Activated CD4-positive, alpha-beta T cell treated with anti-CD3 and anti-CD28 coated beads, Interleukin-2, amount 10 ng/mL, durations not matched to agents 7 days and 5 days (primary cell): ENCODE data around the gene DTWD2. TPM values are rescaled to one million over a fixed set of nuclear protein-coding genes. Genes with fewer than 3 reads are reported as not detected.
"Not testable (repeated sequence)": the region's sequence is repeated elsewhere in the genome, so short reads cannot be mapped to it uniquely, and the experiment has no call there.

Source experiments
- CTCF ChIA-PET: fragments of 350-600 bp; sonication (Branson Sonifier 250); formaldehyde crosslinking; loops from one replicate; lab custom pipeline; 2021; ENCODE audit warnings: antibody characterized with exemption; lab: Charles Lee
- POLR2A ChIA-PET: fragments of 350-600 bp; sonication (Branson Sonifier 250); formaldehyde crosslinking; loops from one replicate; lab custom pipeline; 2021; ENCODE audit warnings: antibody characterized with exemption; lab: Charles Lee
- DNase-seq: peaks from one replicate; pipeline ENCODE4 v3.0.0-alpha.2; 2020
- H3K27ac Mint-ChIP-seq: one replicate; pipeline ENCODE4 v1.8.0; 2021; ENCODE audit warnings: mild to moderate bottlenecking, moderate library complexity, mixed read lengths
- H3K27me3 Mint-ChIP-seq: one replicate; pipeline ENCODE4 v1.8.0; 2021; ENCODE audit warnings: mixed read lengths
- H3K36me3 Mint-ChIP-seq: one replicate; pipeline ENCODE4 v1.8.0; 2021; ENCODE audit warnings: low read depth, mixed read lengths
- H3K4me1 Mint-ChIP-seq: one replicate; pipeline ENCODE4 v1.8.0; 2021; ENCODE audit warnings: mixed read lengths
- H3K4me3 Mint-ChIP-seq: one replicate; pipeline ENCODE4 v1.8.0; 2021; ENCODE audit warnings: mild to moderate bottlenecking, moderate library complexity, mixed read lengths
- H3K9me3 Mint-ChIP-seq: one replicate; pipeline ENCODE4 v1.8.0; 2021; ENCODE audit warnings: mixed read lengths
- total RNA-seq, 2 experiments: library from RNA; stranded (reverse); gene quantifications; one replicate each; pipeline ENCODE4 v1.2.3, GENCODE V29; 2021

DTWD2 gene
- total RNA-seq, 2 experiments from 2014 or later: 1.4 to 2.0 TPM

DNA sequence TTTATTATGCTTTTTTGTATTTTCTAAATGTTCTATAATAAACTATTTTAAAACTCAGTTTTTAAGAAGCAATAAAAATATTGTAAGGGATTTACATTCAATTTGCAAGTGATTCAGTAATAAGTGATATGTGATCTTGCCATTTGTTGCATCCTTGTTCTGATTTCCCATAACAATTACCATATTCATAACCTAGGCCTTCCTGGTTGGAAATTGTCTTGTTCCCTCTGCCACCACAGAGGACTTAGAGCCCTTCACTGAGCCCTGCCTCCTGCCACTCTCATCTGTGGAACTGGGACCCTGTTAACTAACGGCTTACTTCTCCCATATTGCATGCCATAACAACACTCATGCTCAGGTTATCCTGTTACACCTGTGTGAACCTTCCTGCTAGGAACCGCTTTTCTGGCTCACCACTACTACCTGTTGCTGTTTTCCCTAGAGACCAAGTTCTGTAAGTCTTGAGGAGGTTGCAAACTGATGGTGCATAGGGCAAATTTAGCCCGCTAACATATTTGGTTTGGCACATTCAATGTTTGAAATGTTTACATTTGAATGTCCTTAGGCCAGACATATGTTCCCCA is 32.9 kb upstream of the DTWD2 start:
- Mint-ChIP-seq H3K36me3 (no peaks in the 10 kb centered on the region), H3K9me3 (no peaks in the 10 kb centered on the region), H3K4me3 (no peak overlapping the region), H3K27me3 (no peaks in the 10 kb centered on the region), H3K4me1 (peaks cover 3% of the 10 kb centered on the region), H3K27ac (no peak overlapping the region)
- no peak for DNase-seq
- CTCF ChIA-PET: interaction anchor here (0.7 to 2.7 kb wide), 8 partner anchors 9 to 411 kb away, joined by 3 to 8 read pairs (median 4); partner anchors contain the start of gene DTWD2
- POLR2A ChIA-PET: interaction anchor here (0.6 kb wide), 1 partner anchor 268 kb away, joined by 3 read pairs; no protein-coding TSS in a partner anchor

DNA sequence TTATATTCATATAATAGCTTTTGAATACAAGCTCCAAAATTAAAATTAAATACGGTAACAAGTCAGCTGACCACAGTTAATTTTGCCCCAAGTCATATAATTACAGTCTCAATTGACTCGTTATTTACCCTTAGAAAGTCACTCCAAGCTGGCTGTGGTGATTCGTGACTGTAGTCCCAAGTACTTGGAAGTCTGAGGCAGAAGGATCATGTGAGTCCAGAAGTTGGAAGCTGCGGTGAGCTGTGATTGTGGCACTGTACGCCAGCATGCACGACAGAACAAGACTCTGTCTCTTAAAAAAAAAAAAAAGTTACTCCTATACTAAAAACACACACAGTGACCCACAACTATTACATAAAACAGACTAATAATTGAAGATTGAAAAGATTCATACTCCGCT is 31.6 kb upstream of the DTWD2 start:
- Mint-ChIP-seq H3K9me3 (no peaks in the 10 kb centered on the region), H3K36me3 (no peaks in the 10 kb centered on the region), H3K4me1 (peaks cover 3% of the 10 kb centered on the region), H3K27me3 (no peaks in the 10 kb centered on the region), H3K27ac (no peak overlapping the region), H3K4me3 (no peak overlapping the region)
- ChIA-PET CTCF (interaction anchor here (0.8 to 2.3 kb wide), 4 partner anchors 32 to 392 kb away, joined by 3 to 11 read pairs (median 4); partner anchors contain the start of gene DTWD2), POLR2A (no interaction called here)
- DNase-seq: no peak

DNA sequence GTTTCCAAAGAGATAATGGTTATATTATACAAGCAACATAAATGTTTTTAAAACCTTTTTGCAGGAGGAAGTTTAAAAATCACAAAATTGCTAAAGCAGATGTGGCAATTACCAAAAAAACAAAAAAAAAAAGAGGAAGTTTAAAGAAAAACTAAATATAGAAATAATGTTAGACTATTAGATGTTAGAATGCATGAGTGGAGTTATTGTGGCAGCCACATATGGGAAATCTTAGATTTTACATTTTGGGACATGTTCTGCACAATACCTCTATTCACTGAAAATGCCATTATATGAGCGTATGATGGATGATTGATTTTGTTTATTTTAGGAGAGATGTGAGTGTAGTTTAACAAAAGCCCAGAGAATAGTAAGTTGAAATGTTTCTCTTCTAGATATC is 31.2 kb upstream of the DTWD2 start:
- no peaks in the 10 kb centered on the region for H3K9me3 Mint-ChIP-seq
- no peak overlapping the region for H3K27ac Mint-ChIP-seq
- H3K4me1 Mint-ChIP-seq: peaks cover 3% of the 10 kb centered on the region
- CTCF ChIA-PET: interaction anchor here (1.0 to 2.3 kb wide), 3 partner anchors 32 to 393 kb away, joined by 3 to 11 read pairs (median 4); partner anchors contain the start of gene DTWD2
- H3K36me3 Mint-ChIP-seq: no peaks in the 10 kb centered on the region
- no peaks in the 10 kb centered on the region for H3K27me3 Mint-ChIP-seq
- POLR2A ChIA-PET: no interaction called here
- no peak for DNase-seq
- H3K4me3 Mint-ChIP-seq: no peak overlapping the region

DNA sequence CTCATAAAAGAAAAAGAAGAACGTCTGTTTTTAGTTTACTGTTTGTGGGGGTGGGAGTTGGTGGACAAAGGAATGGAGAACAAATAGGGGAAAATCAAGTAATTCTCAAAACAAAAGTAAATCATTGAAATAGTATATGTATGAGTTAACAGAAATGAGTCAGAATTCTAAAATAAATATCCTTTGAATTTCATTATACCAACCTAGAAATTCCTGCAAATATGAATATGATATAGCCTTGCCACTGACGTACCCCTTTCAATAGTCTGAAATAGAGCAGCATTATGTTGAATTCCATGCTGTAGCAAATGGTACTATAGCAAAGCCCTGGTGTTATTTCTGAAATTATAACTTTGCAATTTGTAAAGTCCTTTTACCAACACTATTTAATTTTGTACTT is 29.6 kb upstream of the DTWD2 start:
- H3K27ac Mint-ChIP-seq: no peak overlapping the region
- H3K9me3 Mint-ChIP-seq: no peaks in the 10 kb centered on the region
- DNase-seq: no peak
- no peaks in the 10 kb centered on the region for H3K36me3 Mint-ChIP-seq
- POLR2A ChIA-PET: no interaction called here
- H3K27me3 Mint-ChIP-seq: no peaks in the 10 kb centered on the region
- H3K4me1 Mint-ChIP-seq: peaks cover 3% of the 10 kb centered on the region
- CTCF ChIA-PET: interaction anchor here (0.9 kb wide), 1 partner anchor 18 kb away, joined by 3 read pairs; no protein-coding TSS in a partner anchor
- no peak overlapping the region for H3K4me3 Mint-ChIP-seq

DNA sequence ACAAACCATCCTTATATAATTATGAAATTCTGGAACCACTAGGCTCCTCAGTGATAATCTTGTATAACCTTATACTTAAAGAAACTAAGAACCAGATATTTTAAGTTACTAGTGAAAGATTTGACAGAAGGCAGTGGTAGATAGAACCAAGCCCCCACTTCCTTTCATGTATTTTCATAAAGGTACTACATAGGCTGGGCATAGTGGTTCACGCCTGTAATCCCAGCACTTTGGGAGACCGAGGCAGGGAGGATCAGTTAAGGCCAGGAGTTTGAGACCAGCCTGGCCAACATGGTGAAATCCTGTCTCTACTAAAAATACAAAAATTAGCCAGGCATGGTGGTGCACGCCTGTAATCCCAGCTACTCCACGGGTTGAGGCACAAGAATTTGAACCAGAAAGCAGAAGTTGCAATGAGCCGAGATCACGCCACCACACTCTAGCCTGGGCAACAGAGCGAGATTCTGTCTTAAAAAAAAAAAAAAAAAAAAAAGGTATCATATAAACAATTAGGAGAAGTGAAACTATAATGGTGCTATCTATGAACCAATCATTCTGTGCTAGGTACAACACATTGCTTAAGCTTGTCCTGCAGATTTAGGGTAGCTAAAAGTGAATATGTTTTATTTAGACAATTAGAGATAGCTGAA is 27.9 kb upstream of the DTWD2 start:
- DNase-seq: no peak
- POLR2A ChIA-PET: no interaction called here
- no peaks in the 10 kb centered on the region for H3K4me1 Mint-ChIP-seq
- no peak overlapping the region for H3K4me3 Mint-ChIP-seq
- H3K9me3 Mint-ChIP-seq: no peaks in the 10 kb centered on the region
- H3K27ac Mint-ChIP-seq: no peak overlapping the region
- no peaks in the 10 kb centered on the region for H3K36me3 Mint-ChIP-seq
- no peaks in the 10 kb centered on the region for H3K27me3 Mint-ChIP-seq
- CTCF ChIA-PET: interaction anchor here (0.6 kb wide), 1 partner anchor 300 kb away, joined by 3 read pairs; no protein-coding TSS in a partner anchor

DNA sequence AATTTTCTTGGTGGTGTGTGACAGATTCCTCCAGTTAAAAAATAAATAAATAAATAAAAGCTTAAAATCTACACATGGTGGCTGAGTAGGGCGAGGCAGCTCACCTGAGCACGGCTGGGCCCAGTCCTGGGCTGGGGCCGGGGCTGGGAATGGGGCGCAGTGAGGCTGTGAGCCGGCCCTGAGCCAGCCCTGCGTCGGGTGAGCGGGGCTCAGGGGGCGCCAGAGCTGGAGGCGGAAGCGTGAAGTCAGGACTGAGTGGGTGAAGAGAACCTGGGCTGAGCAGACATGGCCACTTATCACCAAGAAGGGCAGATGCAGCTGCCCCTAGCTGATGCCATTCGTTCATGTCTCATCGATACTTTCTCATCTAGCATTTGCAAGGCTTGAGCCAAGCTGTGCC is 22.8 kb upstream of the DTWD2 start:
- CTCF ChIA-PET: interaction anchor here (0.7 to 2.8 kb wide), 4 partner anchors 11 to 33 kb away, joined by 3 to 10 read pairs (median 4); partner anchors contain the start of gene DTWD2
- POLR2A ChIA-PET: no interaction called here
- DNase-seq: no peak
- Mint-ChIP-seq H3K27me3 (no peaks in the 10 kb centered on the region), H3K36me3 (no peaks in the 10 kb centered on the region), H3K4me3 (no peak overlapping the region), H3K27ac (no peak overlapping the region), H3K4me1 (no peaks in the 10 kb centered on the region), H3K9me3 (no peaks in the 10 kb centered on the region)

DNA sequence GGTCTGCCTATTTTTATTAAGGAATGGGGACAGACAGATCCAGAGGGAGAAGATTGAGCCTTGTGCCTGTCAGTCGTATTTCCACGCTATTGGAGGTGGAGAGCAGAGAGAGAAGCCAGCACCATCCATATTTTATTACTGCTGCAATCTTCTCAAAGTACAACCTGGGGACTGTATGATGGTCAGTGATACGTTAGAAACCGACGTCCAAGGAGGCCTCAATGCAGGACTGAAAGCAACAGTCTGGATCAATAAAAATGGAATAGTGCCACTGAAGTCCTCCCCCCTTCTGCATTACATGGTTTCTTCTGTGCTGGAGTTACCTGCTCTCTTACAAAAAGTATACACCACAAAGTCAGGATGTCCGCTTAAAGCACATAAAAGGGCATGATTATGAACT is 21.9 kb upstream of the DTWD2 start:
- POLR2A ChIA-PET: no interaction called here
- Mint-ChIP-seq H3K4me3 (no peak overlapping the region), H3K27me3 (no peaks in the 10 kb centered on the region), H3K9me3 (no peaks in the 10 kb centered on the region), H3K4me1 (no peaks in the 10 kb centered on the region), H3K36me3 (no peaks in the 10 kb centered on the region), H3K27ac (no peak overlapping the region)
- DNase-seq: no peak
- CTCF ChIA-PET: interaction anchor here (0.7 to 2.8 kb wide), 3 partner anchors 12 to 32 kb away, joined by 3 to 10 read pairs (median 3); partner anchors contain the start of gene DTWD2

DNA sequence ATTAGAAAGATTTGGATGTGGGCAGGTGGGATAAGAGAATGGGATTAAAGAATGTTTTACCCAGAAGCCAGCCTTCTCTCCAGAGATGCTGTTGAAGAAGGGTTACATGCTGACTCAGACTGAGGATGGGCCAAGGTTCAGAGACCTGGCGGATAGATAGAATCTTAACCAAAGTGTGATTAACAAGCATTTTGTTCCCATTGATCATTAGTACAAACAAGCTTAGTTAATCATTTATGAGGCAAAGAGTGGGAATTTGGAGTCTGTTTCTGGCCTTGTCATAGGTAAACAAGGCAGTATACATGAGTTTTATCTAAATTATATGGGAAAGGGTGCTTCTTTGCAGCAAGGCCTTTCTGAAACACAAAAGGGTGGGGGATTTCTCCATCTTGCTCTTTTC is 20.8 kb upstream of the DTWD2 start:
- CTCF ChIA-PET: interaction anchor here (1.0 kb wide), 1 partner anchor 13 kb away, joined by 3 read pairs; no protein-coding TSS in a partner anchor
- Mint-ChIP-seq H3K27me3 (no peaks in the 10 kb centered on the region), H3K9me3 (no peaks in the 10 kb centered on the region), H3K27ac (no peak overlapping the region), H3K36me3 (no peaks in the 10 kb centered on the region), H3K4me3 (no peak overlapping the region), H3K4me1 (no peaks in the 10 kb centered on the region)
- POLR2A ChIA-PET: no interaction called here
- no peak for DNase-seq

DNA sequence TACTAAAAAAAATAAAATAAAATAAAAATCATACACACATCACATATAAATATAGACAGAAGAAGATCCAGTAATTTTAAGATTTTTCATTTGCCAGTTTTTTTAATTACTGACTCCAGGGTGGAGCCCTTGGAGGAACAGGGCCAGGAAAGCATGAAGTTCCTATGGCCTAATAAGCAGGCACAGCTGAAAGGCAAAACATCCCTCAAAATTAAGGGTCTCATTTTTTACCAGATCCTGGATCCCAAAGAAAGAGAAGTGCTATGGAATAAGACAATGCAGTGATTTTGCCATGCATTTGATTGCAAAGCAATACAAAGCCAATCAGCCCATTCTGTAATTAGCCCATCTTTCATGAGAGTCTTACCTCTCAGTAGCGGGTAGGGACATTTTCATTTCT is 11.3 kb upstream of the DTWD2 start:
- peaks cover 31% of the 10 kb centered on the region for H3K9me3 Mint-ChIP-seq
- no peak overlapping the region for H3K27ac Mint-ChIP-seq
- ChIA-PET POLR2A (no interaction called here), CTCF (interaction anchor here (0.8 to 1.5 kb wide), 4 partner anchors 11 to 80 kb away, joined by 3 to 4 read pairs (median 3); partner anchors contain the start of gene DTWD2)
- no peak overlapping the region for H3K4me3 Mint-ChIP-seq
- DNase-seq: no peak
- H3K4me1 Mint-ChIP-seq: no peaks in the 10 kb centered on the region
- H3K27me3 Mint-ChIP-seq: no peaks in the 10 kb centered on the region
- H3K36me3 Mint-ChIP-seq: peaks cover 2% of the 10 kb centered on the region

DNA sequence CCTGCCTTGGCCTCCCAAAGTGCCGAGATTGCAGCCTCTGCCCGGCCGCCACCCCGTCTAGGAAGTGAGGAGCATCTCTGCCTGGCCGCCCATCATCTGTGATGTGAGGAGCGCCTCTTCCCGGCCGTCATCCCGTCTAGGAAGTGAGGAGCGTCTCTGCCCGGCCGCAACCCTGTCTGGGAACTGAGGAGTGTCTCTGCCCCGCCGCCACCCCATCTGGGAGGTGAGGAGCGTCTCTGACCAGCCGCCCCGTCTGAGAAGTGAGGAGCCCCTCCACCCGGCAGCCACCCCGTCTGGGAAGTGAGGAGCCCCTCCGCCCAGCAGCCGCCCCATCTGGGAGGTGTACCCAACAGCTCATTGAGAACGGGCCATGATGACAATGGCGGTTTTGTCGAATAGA is 10.5 kb upstream of the DTWD2 start:
- H3K9me3 Mint-ChIP-seq: peaks cover 31% of the 10 kb centered on the region
- H3K4me3 Mint-ChIP-seq, H3K27ac Mint-ChIP-seq, POLR2A ChIA-PET, H3K36me3 Mint-ChIP-seq, H3K4me1 Mint-ChIP-seq, H3K27me3 Mint-ChIP-seq, DNase-seq: not testable (repeated sequence)
- CTCF ChIA-PET: interaction anchor here (1.5 kb wide), 1 partner anchor 11 kb away, joined by 4 read pairs; the partner anchor contains the start of gene DTWD2

DNA sequence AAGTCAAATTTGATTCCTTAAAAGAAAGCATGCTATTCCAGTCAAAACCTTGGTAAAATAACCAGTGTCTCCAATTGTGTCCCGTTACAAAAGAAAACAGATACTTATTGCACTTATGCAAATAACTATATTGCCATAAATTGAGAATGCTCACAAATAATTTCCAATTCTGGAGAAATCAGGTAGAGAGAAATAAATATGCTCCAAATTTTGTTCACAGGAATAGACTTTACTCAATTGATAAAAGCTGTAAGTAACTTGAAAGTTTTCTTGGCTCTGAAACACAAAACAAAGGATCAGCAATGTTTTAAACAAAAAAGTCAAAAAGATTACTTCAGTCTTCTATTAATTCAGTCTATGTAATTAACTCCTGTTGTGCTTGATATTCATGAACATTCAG is 7.8 kb upstream of the DTWD2 start:
- Mint-ChIP-seq H3K36me3 (peaks cover 2% of the 10 kb centered on the region), H3K9me3 (peaks cover 29% of the 10 kb centered on the region), H3K27ac (no peak overlapping the region), H3K27me3 (no peaks in the 10 kb centered on the region), H3K4me1 (no peaks in the 10 kb centered on the region), H3K4me3 (no peak overlapping the region)
- CTCF ChIA-PET: no interaction called here
- DNase-seq: no peak
- POLR2A ChIA-PET: no interaction called here

DNA sequence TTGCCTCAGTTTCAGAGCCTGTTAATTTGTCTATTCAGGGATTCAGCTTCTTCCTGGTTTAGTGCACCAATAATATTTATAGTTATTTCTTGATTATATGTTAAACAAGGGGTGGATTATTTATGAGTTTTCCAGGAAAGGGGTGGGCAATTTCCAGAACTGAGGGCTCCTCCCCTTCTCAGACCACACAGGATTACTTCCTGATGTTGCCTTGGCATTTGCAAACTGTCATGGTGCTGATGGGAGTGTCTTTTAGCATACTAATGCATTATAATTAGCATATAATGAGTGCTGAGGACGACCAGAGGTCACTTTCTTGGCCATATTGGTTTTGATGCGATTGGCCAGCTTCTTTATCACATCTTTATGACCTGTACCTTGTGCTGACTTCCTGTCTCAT is 6.2 kb upstream of the DTWD2 start:
- H3K9me3 Mint-ChIP-seq: peaks cover 24% of the 10 kb centered on the region
- ChIA-PET CTCF (no interaction called here), POLR2A (no interaction called here)
- no peaks in the 10 kb centered on the region for H3K4me1 Mint-ChIP-seq
- no peak overlapping the region for H3K4me3 Mint-ChIP-seq
- DNase-seq: no peak
- no peaks in the 10 kb centered on the region for H3K27me3 Mint-ChIP-seq
- H3K36me3 Mint-ChIP-seq: peaks cover 2% of the 10 kb centered on the region
- H3K27ac Mint-ChIP-seq: no peak overlapping the region

DNA sequence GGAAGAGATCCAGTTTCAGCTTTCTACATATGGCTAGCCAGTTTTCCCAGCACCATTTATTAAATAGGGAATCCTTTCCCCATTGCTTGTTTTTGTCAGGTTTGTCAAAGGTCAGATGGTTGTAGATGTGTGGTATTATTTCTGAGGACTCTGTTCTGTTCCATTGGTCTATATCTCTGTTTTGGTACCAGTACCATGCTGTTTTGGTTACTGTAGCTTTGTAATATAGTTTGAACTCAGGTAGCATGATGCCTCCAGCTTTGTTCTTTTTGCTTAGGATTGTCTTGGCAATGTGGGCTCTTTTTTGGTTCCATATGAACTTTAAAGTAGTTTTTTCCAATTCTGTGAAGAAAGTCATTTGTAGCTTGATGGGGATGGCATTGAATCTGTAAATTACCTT is 4.8 kb upstream of the DTWD2 start:
- H3K4me1 Mint-ChIP-seq, H3K36me3 Mint-ChIP-seq, POLR2A ChIA-PET, DNase-seq, H3K27me3 Mint-ChIP-seq, H3K27ac Mint-ChIP-seq, CTCF ChIA-PET, H3K4me3 Mint-ChIP-seq: not testable (repeated sequence)
- peaks cover 24% of the 10 kb centered on the region for H3K9me3 Mint-ChIP-seq
